GM21529 (cell line): ENCODE results near the gene PIWIL1.

Experiments
- ATAC-seq: cut with Tn5 transposase; IDR thresholded peaks from one replicate; pipeline ENCODE4 v1.9.1; 2021; ENCODE audit not compliant: unreplicated experiment

PIWIL1 gene

GRCh38 chr12:130372936-130373335 lies 35.2 kb downstream of the PIWIL1 start:
- no peak for ATAC-seq

GRCh38 chr12:130374083-130374482 lies 36.4 kb downstream of the PIWIL1 start:
- no peak for ATAC-seq

GRCh38 chr12:130375296-130376287 lies 37.9 kb downstream of the PIWIL1 start:
- ATAC-seq: no peak

- no peak for ATAC-seq
Observed at GRCh38 chr12:130382818-130383217, 45.1 kb downstream of the PIWIL1 start.

GRCh38 chr12:130384234-130384633 lies 46.5 kb downstream of the PIWIL1 start:
- no peak for ATAC-seq

GRCh38 chr12:130385193-130385592 lies 47.5 kb downstream of the PIWIL1 start:
- ATAC-seq: no peak

GRCh38 chr12:130391186-130391585 lies 53.5 kb downstream of the PIWIL1 start:
- ATAC-seq: no peak

- ATAC-seq: no peak
Observed at GRCh38 chr12:130394906-130395305, 57.2 kb downstream of the PIWIL1 start.

- ATAC-seq: no peak
Observed at GRCh38 chr12:130396667-130397066, 59.0 kb downstream of the PIWIL1 start.

GRCh38 chr12:130398100-130398848 lies 60.6 kb downstream of the PIWIL1 start:
- ATAC-seq: no peak

GRCh38 chr12:130401703-130402102 lies 64.0 kb downstream of the PIWIL1 start:
- no peak for ATAC-seq

GRCh38 chr12:130405332-130405731 lies 67.6 kb downstream of the PIWIL1 start:
- ATAC-seq: no peak

- ATAC-seq: no peak
Observed at GRCh38 chr12:130412384-130412783, 74.7 kb downstream of the PIWIL1 start.

GRCh38 chr12:130413909-130414308 lies 76.2 kb downstream of the PIWIL1 start:
- no peak for ATAC-seq

- ATAC-seq: no peak
Observed at GRCh38 chr12:130414381-130414780, 76.7 kb downstream of the PIWIL1 start.

GRCh38 chr12:130418251-130418650 lies 80.6 kb downstream of the PIWIL1 start:
- ATAC-seq: no peak

GRCh38 chr12:130419116-130419515 lies 81.4 kb downstream of the PIWIL1 start:
- ATAC-seq: no peak

GRCh38 chr12:130420071-130420470 lies 82.4 kb downstream of the PIWIL1 start:
- no peak for ATAC-seq

GRCh38 chr12:130421896-130422295 lies 84.2 kb downstream of the PIWIL1 start:
- no peak for ATAC-seq
